ENCODE results near the gene FIGNL1.

Gene FIGNL1, protein sequence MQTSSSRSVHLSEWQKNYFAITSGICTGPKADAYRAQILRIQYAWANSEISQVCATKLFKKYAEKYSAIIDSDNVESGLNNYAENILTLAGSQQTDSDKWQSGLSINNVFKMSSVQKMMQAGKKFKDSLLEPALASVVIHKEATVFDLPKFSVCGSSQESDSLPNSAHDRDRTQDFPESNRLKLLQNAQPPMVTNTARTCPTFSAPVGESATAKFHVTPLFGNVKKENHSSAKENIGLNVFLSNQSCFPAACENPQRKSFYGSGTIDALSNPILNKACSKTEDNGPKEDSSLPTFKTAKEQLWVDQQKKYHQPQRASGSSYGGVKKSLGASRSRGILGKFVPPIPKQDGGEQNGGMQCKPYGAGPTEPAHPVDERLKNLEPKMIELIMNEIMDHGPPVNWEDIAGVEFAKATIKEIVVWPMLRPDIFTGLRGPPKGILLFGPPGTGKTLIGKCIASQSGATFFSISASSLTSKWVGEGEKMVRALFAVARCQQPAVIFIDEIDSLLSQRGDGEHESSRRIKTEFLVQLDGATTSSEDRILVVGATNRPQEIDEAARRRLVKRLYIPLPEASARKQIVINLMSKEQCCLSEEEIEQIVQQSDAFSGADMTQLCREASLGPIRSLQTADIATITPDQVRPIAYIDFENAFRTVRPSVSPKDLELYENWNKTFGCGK

DNA sequence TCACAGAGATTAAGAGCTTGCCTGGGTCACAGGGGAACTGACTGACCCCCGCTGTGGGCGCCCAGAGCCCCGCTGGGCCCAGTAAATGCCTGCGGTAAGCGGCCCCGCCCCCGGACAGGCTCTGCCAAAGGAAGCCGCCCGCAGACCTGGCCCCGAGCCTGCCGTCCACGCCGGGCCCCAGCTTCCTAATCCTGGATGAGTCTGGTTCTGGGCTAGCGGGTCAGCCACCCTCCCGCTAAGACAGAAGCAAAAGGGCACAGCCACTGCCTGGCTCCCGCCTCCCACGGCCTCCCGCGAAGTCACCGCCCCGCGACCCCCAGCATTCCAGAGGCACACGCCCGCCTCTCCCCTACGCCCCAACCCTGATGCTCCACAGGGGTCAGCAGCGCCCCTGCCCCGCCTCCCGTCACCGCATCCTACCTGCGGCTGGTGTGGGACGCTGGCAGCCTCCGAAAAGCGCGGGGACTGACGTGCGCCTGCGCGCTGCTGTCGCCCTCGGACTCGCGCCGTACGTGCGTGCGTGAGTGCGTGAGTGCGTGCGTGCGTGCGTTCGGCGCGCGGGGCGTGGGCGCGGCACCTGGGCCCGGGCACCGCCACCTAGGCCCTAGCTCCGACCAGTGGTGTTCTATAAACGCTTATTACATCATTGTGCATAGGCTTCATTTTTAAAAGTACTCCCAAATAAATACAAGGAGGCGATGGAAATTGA, at the start of gene FIGNL1:
FIGNL1 (minus strand) TSS at position 470 of the 709 bp plus-strand sequence. CDS start 3,063 bp downstream, outside the sequence.
- peak; percentile 54 to 63 for DNase-seq (ENCODE audit: low read depth in 2 of 2)

DNA sequence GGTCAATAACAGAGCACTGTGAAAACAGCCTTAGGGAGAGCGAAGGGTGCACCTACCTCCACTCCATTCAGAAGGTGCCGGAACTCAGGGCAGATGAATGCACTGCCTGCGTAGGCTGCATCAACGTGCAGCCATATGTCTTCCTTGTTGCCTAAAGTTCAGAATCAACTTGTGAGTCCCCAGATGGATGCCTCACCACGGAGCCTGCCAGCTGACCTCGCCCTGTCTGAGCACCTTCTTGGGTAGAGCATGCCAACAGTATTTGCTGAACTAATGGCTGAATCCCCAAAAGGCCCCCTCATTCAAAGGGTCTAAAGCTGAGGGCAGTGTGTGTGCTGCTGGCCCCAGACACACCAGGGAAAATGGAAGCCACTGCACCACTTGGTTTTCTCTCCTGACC, 48.9 kb upstream of the FIGNL1 start:
- no peak for DNase-seq (ENCODE audit: low read depth in 2 of 2)

DNA sequence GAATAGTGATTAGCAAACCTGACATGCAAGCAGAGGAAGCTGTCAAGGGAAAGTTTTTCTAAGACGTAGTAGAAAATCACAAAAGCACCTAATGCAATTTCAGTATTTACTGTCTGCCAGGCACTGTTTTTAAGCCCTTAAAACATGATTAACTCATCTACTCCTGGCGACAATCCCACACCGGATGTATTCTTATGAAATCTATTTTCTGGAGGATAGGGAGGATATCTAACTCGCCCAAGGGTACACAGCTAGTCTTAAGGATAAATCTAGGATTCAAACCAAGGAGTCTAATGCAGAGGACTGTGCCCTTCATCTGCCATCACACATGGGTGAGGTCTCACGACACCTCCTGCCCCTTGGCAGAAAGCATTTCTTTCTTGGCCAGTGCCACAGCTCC, 47.8 kb upstream of the FIGNL1 start:
- DNase-seq (ENCODE audit: low read depth in 2 of 2), result no peak

DNA sequence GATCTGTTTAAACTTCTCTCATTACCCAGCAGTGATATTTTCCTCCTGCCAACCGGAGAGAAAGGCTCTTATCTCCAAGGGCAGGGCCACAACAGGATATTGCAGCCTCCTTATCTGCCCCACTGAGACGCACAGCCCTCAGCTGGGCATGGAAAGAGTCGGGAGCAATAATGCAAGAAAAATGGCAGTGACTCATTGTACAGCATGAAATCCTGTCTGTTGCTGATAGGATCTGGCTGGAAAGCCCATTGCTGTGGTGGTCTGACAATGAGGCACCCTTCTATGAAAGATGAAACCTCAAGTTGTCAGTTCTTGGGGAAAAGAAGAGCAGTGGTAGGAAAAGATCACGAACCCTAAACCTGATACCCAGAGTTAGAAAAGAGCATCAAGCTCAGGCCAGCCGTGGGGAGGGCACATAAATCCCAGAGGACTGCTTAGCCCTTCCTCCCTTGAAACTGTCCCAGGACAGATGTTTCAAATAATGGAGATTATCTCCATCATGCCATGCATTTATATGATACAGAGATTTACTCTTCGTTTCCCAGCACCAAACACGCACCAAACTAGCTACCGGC, 47.0 kb upstream of the FIGNL1 start:
- DNase-seq (ENCODE audit: low read depth in 2 of 2), result no peak

DNA sequence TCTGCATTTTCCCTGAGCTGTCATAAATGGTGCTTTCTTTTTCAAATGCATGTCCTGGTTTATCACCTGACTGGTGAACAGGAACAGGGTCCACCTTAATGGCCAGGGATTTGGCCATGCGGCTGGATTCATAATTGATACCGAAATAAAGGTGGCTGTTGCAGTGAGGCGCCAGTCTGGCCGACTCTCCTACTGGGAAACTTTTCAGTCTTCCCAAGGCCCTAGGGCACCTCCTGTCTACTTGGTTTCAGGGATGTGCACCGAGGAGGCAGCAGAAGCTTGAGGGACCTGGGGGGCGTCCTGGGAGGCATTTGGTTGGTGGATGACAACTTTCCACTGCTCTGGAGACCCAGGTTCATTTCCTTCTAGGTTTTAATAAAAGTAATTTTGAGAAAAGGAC, 46.4 kb upstream of the FIGNL1 start:
- DNase-seq (ENCODE audit: low read depth in 2 of 2), result no peak

DNA sequence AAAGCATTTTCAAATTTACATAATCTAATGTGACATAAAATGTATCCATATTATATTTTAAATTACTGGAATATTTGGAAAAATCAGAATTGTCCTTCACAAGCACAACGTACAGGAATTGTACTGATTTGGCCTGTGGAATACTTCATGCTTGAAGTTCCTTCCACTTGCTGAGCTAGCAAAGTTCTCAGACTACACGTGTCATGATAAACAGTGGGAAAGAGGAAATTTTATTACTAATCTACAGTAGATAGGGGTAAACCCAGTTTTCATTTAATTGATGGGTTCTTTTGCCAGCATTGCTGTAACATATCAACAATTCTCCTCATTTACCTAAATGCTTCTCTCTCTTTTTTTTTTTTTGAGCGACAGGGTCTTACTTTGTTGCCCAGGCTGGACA, 45.6 kb upstream of the FIGNL1 start:
- DNase-seq (ENCODE audit: low read depth in 2 of 2), result no peak

DNA sequence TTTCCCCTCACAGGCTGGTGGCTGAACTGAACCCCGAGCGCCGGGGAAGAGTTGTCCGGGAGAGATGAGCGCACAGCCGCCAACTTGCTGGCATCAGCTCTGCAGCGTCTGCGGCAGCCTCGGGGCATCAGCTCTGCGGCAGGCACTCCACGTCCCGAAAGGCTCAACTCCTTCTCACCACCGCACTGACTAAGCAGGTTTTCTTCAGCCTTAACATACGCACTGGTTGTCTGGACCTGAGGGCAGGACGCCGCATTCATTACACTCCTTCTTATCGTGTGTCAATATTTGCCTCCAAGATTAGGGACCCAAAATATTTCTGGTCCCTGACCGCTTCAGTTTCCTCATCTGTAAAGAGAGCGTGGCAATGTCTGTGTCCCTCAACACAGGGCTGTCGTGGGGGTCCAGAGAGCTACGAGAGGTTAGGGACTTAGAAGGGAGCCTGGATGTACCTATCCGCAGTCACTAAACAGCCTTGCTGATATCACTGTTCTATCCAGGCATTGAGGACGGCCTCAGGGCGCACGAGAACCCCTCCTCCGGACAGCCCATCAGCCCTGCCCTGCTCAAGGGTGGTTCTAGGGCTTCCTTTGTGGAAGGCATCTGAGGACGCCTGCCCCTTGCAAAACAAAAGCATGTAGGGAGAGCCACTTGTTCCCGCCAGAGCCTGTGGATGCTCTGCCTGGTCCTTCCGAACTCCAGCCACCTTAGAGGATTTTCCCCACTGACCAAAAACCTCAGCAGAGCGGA, 42.8 kb upstream of the FIGNL1 start:
- DNase-seq (ENCODE audit: low read depth in 2 of 2), result no peak

DNA sequence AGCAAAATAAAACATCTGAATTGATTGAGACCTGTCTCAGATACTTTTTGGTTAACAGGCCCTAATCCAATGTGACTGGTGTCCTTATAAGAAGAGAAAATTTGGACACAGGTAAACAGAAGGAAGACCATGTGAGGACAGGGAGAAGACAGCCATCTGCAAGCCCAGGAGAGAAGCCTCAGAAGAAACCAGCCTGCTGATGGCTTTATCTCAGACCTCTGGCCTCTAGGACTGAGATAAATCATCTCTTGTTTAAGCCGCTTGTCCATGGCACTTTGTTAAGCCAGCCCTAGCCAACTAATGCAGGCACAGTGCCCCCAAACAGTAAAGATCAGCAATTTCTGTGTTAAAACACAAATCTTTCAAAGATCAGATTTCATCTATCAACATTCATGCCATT, 41.8 kb upstream of the FIGNL1 start:
- DNase-seq (ENCODE audit: low read depth in 2 of 2), result no peak

DNA sequence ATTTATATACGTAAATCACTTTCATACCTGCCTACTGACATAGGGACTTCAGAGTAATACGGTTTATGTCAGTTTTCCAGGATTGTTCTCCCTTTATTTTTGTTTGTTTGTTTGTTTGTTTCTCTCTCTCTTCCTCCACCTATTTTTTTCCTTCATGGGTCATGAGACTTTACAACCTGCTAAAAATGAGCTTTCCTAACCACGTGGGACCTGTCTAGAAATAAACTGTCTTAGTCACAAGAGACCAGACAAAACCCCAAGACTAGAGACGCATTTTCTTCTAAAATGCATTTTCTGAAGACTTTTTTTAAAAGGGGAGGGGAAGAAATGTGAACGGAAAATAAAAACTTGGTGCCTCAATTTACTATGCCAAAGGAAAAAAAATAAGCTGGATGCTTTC, 41.1 kb upstream of the FIGNL1 start:
- DNase-seq (ENCODE audit: low read depth in 2 of 2), result no peak

DNA sequence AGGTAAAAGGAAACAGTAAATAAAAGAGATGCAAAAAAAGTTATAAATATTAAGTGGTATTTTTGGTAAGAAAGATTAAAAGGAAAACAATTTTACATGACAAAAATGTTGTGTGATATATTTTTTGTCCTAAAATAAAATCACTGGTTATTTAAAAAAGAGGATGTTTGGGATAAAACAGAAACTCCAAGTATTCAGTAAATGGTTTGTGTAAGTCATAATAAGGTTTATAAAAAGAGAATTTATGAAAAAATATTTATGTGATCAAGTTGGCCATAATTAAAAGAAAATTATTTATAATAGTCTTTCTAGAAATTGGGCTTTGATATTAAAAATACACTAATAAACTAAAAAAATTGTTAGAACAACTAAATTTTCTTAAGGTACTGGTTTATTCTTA, 38.2 kb upstream of the FIGNL1 start:
- no peak for DNase-seq (ENCODE audit: low read depth in 2 of 2)

DNA sequence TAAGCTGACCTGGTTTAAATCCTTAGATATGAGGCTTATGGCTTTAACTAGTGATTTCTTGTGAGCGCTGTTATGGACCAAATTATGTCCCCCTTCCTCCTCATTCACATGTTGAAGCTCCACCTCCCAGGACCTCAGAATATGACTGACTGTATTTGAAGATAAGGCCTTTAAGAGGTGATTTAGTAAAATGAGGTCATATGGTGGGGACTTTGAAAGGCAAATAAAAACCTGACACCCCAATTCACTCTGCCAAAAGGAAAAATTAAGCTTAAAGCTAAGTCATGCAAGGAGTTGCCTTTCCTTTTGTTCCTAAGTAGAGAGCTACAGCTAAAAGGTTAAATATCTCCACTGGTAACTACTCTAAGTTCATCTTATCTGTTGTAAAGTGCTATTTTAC, 36.4 kb upstream of the FIGNL1 start:
- no peak for DNase-seq (ENCODE audit: low read depth in 2 of 2)

DNA sequence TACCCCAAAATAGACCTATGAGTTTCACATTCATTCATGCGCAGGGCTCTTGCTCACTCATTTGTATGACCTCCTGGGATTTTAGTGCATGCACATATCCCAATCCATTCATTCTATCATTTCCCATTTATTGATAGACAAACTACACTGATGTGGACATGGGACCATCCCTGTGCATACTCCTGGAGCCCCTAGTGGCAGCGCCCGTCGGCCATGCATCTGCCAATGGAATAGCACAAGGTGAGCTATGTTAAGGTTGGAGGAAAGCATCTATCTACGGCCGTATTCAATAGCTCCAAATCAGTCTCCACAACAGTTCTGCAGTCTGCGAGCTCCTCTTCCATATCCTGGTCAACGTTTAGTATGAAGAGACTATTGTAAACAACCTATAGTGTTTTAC, 31.7 kb upstream of the FIGNL1 start:
- DNase-seq (ENCODE audit: low read depth in 2 of 2), result no peak

DNA sequence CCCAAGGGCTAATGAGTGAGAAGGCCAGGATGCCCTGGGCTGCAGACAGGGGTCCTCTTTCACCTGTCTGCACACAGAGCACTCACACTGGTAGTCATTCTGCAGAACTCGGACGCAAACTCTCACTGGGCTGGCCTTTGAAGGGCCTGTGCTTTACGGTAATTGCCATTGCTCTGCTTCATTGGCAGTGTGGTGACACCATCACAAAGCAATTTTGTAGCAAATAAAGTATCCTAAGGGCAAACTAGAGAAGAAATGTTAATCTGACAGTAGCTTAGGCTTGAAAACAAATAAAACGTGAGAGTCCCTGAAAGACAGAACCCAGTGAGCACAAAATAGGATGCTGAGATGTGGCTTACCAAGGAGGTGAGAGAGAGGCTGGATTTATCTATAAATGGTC, 30.6 kb upstream of the FIGNL1 start:
- no peak for DNase-seq (ENCODE audit: low read depth in 2 of 2)

DNA sequence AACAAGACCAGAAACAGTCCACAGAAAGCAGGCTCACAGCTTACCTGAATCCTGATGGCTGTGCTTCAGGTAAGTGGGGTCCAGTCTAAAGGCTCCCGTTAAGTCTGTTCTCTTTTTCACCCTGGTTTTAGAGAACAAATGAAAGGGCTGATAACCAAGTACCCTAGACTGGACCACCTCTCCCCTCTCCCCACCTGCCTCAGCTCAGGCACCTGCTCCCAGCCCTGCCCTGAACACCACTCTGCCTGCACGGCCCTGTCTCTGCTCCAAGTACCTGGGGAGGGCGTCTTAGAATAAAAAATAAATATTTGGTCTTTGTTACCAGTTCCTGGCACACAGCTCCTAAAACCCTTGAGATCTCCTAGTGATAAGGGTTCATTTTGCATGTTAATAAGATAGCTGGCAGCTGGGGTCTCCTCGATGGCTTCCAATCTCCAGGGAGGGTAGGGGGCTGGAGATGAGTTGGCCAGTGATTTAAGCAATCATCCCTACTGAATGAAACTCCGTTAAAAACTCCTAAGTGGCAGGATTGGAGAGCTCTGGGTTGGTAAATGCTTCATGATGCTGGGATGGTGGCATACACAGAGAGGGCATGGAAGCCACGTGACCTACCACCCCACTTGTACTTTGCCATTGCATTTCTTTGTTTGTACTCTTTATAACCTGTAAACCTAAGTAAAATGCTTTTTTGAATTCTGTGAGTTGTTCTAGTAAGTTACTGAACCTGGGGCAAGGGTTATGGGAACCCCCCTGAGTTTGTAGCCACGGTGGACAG, 29.8 kb upstream of the FIGNL1 start:
- no peak for DNase-seq (ENCODE audit: low read depth in 2 of 2)

DNA sequence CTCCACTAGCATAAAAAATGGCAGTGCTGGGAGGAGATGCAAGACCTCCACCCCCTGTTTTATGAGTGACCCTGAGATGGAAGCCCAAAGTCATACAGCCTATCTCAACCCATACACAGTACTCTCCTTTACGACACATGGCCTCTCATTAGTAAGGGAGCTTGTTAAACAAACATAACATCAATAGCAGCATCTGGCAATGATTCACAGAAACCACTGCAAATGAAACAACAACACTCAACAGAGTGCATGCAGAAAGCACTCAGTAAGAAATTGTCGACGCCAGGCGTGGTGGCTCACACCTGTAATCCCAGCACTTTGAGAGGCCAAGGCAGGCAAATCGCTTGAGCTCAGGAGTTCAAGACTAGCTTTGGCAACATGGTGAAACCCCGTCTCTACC, 27.5 kb upstream of the FIGNL1 start:
- no peak for DNase-seq (ENCODE audit: low read depth in 2 of 2)

DNA sequence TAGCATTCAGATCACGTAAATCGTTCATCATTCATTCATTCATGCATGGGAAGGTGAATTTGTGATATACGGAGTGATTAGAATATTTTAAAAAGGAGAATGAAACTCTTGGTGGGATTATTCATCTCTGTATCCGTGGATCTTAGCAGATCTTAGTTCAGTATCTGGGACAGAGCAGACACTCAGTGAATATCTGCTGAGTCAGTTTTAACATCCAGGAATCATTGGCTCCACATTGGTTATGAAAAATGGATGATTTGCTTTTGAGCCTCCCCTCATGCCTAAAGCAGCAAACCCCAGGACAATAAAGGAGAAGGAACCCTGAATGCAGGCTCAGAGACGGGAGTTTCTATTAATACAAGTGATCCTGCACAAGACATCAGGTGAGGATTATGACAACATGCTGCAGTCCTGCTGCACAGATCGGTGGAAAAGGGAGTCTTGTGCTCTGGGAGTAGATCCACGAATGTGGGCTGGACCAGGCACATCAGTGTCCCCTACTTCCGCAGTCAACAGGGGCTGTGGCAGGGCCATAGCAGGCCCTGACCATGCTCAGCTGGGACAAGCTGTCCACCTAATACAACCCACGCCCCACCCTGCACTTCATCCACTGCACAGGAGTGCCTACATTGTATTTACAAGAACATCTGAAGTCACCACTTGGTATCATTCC, 26.9 kb upstream of the FIGNL1 start:
- no peak for DNase-seq (ENCODE audit: low read depth in 2 of 2)

DNA sequence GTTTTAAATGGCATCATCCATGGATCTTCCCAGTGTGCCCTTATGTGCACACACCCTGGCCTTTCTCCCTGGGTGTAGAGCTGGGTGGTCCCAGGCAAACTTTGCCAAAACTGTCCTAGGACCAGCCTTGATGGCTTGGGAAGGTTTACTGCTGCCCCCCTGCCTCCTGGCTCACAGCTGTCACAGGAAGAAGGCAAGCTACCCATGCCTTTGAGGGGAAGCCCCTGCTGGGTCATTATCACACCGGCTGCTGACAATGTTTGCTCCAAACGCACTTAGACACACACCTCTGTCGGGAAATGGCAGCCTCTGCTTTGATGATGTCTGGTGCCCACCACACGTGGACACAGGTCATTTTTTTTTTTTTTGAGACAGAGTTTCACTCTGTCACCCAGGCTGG, 25.2 kb upstream of the FIGNL1 start:
- DNase-seq (ENCODE audit: low read depth in 2 of 2), result no peak

DNA sequence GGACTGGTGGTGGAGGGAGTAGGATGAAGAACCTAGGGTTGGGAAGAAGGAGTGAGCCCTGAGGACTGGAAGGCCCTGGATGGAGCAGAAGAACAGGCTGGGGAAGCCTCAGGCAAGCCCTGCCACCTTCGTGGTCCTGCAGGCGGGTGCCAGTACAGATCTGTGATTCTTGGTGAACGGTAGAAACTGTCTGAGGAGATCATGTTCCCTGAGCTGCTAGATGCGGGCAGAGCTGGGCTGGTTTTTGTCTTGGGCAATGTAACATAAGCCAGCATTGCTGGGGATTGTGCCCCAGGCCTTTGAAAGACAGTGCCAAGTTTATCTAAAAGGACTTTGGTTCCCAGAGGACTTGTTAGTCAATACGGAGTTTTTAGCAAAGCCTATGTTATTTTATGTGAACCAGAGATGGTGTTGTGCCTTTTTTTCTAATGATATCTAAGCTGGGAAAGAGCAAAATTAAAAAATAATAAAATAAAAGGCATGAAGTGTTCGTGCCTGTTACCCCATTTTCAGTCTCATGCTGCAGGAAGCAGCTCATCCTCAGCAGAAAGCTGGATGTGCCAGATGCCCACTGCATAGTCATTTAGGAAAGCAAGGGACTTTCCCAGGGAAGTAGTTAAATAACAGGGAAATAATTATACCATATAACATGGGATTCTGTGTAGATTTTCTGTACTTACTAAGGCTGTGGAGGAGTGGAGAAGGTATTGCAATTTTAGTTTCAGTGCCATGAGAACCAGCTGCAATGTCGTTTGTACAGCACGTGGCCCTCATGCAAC, 24.4 kb upstream of the FIGNL1 start:
- no peak for DNase-seq (ENCODE audit: low read depth in 2 of 2)

DNA sequence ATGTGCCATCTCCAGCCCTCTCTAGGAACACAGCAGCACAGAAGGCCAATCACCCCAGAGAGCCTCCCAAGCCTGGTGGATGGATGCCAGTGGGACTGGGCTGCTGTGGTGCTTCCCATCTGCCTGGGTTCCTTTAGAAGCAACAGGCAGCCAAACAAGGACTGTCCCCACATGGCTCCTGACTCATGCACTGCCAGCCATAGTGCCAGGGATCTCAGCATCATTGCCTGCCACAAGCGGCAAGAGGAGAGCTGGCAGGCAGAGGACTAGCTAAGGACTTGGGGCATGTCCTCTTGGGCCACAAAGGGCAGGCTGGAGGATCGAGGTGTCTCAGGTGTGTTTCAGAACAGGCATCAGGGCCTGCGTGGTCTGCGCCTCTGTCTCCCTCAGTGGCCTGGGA, 23.4 kb upstream of the FIGNL1 start:
- DNase-seq (ENCODE audit: low read depth in 2 of 2), result no peak

DNA sequence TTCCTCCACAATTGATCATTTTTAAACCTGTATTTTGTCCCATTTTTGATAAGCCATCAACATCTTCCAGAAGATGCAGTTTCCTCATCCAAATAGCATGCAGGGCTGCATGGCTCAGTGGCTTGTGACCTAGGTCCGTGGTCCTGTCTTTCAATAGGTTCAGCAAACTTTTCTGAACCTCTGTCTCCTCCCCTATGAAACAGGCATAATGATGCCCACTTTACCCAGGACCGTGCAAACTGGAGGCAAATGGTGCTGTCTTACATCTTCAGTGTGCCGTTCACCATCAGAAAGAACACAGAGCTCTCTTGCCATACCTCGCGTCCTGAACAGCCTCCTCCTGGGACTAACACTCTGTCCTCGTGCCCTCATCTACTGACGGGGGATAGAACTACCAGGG, 22.3 kb upstream of the FIGNL1 start:
- no peak for DNase-seq (ENCODE audit: low read depth in 2 of 2)
